GM12801 (cell line): ENCODE results near the gene RPS6KA1.

Experiments
- CTCF ChIP-seq: IDR thresholded peaks from one replicate; pipeline ENCODE4 v1.5.1; 2011; ENCODE audit warnings: control low read depth; ENCODE audit not compliant: insufficient read length; ENCODE audit errors: extremely low read depth

RPS6KA1 gene

GRCh38 chr1:26524181-26524580, 5.4 kb upstream of the RPS6KA1 start:
- no peak for TF ChIP-seq CTCF

GRCh38 chr1:26526287-26526686, 3.3 kb upstream of the RPS6KA1 start:
- TF ChIP-seq CTCF, result no peak

GRCh38 chr1:26529405-26529654, 231 bp upstream of the RPS6KA1 start:
- no peak for TF ChIP-seq CTCF

- TF ChIP-seq CTCF, result no peak
Measured at GRCh38 chr1:26530410-26530894, 891 bp downstream of the RPS6KA1 start.

GRCh38 chr1:26530895-26531598, 1.5 kb downstream of the RPS6KA1 start:
- no peak for TF ChIP-seq CTCF

- TF ChIP-seq CTCF, result no peak
Measured at GRCh38 chr1:26531651-26532131, 2.1 kb downstream of the RPS6KA1 start.

GRCh38 chr1:26533951-26534509, 4.5 kb downstream of the RPS6KA1 start:
- TF ChIP-seq CTCF, result no peak

GRCh38 chr1:26535201-26535600, 5.6 kb downstream of the RPS6KA1 start:
- no peak for TF ChIP-seq CTCF
